GM12801 (cell line): Measurements from ENCODE around the gene CT83.

ENCODE experiments used
- CTCF ChIP-seq: IDR thresholded peaks from one replicate; pipeline ENCODE4 v1.5.1; 2011; ENCODE audit warnings: control low read depth; ENCODE audit not compliant: insufficient read length; ENCODE audit errors: extremely low read depth

Gene CT83

GRCh38 chrX:116435597-116435996 is 27.2 kb downstream of the CT83 start:
- no peak for TF ChIP-seq CTCF

DNA sequence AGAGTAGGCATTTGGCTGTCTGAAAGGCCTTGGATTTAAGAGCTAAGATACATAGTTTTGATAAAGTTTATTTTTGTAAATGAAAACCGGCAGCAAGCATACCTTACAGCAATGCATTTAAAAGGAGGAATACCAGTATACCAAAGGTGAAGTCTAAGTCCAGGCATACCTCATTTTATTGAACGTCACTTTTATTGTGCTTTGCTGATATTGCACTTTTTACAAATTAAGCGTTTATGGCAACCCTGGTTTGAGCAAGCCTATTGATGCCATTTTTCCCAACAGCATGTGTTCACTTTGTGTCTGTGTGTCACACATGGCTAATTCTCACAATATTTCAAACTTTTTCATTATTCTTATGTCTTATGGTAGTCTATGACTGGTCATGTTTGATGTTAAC is 34.8 kb downstream of the CT83 start:
- TF ChIP-seq CTCF: no peak

DNA sequence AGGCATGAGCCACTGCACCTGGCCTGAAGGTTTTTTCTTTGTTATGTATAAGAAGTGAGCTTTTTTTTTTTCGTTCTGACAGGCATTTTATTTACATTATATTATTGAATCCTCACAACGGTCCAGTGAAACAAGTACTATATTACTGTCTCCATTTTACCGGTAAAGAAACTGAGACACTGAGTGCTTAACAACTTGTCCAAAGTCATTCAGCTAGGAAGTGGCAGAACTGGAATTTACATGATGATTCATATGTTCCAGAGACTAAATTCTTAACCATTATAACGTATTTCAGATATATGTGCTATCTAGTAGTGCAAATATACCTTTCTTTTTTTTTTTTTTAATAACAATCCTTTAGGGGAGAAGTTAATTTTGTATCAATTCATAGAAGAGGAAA is 44.8 kb downstream of the CT83 start:
- no peak for TF ChIP-seq CTCF

DNA sequence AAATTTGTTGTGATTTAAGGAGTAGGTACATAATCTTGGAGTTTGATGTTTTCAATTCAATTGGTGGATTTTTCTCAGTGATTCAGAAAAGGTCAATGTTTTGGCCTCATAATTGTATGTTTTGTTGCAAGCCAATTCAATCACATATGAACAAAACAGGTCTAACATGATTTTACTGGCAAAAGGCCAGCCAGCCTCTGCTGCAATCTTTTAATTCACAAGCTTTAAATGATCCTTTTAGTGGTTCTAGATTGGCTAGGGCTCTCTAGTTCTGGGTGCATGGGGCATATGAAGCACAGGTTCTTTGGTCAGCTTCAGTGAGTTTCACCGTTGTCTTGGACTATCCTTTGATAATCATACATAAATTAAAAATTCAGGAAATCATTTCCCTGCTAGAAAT is 45.6 kb downstream of the CT83 start:
- TF ChIP-seq CTCF: no peak

DNA sequence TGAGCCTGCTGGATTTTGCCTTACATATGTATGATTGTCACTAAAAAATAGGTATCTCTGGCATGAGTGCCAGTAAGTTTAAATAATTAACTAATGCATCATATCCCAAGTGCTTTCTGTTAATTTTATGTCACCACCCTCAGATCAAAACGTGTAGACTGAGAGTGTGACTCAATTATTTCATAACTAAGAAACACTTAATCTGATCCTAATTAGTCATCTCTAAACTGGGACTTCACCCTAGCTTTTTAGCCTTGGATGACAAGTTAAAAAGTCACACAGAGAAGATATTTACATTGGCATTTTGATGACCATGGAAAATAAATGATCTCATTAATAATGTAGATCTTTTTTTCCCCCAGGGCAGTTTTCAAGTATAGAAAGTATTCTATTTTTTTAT is 49.5 kb downstream of the CT83 start:
- no peak for TF ChIP-seq CTCF
